Measurements from ENCODE around the gene CSMD2. TPM values are rescaled to one million over a fixed set of nuclear protein-coding genes. Genes with fewer than 3 reads are reported as not detected.

The CSMD2 gene
- total and polyA plus RNA-seq, 2 of the 8 experiments (the other 6 are each of a cell fraction or from before 2014, with no cell fraction given), result 7.0 to 14.7 TPM

DNA sequence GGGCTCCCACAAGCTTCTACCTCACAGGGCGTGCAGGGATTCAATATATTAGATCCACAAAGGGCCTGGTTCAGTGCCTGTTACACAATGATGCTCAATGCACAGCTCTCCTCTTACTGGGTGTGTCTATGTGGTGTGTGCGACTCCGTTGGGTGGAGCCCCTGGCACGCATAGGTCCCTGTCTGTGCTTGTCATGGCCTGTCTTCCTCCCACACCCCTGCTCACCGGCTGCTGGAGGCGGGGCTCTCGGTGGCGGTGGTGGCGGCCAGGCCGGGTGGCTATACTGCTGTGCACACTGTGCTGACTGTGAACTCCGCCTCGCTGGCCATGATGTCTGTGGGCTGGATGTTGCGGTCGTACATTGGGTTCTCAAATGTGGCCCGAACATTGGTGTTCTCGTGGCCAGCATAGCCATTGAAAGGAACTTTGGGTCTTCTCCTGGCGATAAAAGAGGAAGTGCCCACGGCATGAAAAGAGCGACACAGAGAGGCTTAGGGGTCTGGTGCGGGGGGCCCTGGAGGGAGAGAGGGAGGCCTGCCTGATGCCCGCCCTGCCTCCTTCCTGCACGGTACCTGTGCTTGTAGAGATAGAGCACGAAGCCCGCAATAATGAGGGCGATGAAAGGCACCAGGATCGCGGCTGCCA lies 645.7 kb downstream of the CSMD2 start:
- Histone ChIP-seq H4K5ac (ENCODE audit: insufficient read length, low read depth, low read length) (no peak overlapping the region), H3K79me2 (ENCODE audit: control insufficient read depth in 1 of 2, insufficient read depth in 2 of 2, low read length in 2 of 2) (no peaks in the 10 kb centered on the region), H3K9ac (replicated peaks in 1 of 4; ENCODE audit: extremely low read depth in 1 of 4, low read depth in 3 of 4, low read length in 3 of 4) (no peak overlapping the region), H3K9me3 (ENCODE audit: insufficient read depth in 2 of 2, low read depth in 1 of 2, low read length in 1 of 2) (no peaks in the 10 kb centered on the region), H4K20me1 (replicated peaks in 1 of 2; ENCODE audit: control insufficient read depth in 1 of 2, insufficient read depth in 2 of 2, low read length in 2 of 2) (peaks cover 2 to 4% of the 10 kb centered on the region in 2 experiments), H2BK12ac (ENCODE audit: low read depth, low read length) (no peak overlapping the region), H2BK120ac (replicated peaks; ENCODE audit: low read depth, low read length) (no peak overlapping the region), H2BK5ac (ENCODE audit: low read depth, low read length) (no peak overlapping the region), H3K27ac (ENCODE audit: low read depth, low read length) (no peak overlapping the region), H3K36me3 (ENCODE audit: control insufficient read depth in 2 of 4, insufficient read depth in 4 of 4, low read length in 3 of 4) (peaks cover 0 to 3% (median 0%) of the 10 kb centered on the region in 4 experiments; a peak in 2 of 8 replicates), H4K91ac (replicated peaks; ENCODE audit: insufficient read length, low read length) (no peak overlapping the region), H2BK20ac (ENCODE audit: low read length) (no peak overlapping the region), H3K23me2 (ENCODE audit: low read depth, low read length) (no peaks in the 10 kb centered on the region), H3K14ac (ENCODE audit: insufficient read length) (no peak overlapping the region), H3K79me1 (ENCODE audit: low read depth, low read length) (no peaks in the 10 kb centered on the region), H2AFZ (ENCODE audit: low read length) (no peak overlapping the region), H3K56ac (replicated peaks; ENCODE audit: insufficient read length, low read depth, low read length) (no peak overlapping the region), H4K8ac (ENCODE audit: extremely low read depth, insufficient read depth, low read length) (no peak overlapping the region; the same call in 1 of the 2 replicates), H3K4me2 (ENCODE audit: insufficient read depth in 1 of 2, low read depth in 2 of 2, low read length in 2 of 2) (no peak overlapping the region), H2AK5ac (ENCODE audit: low read depth, low read length) (no peak overlapping the region), H3K27me3 (replicated peaks in 1 of 4; ENCODE audit: control insufficient read depth in 3 of 4, extremely low read depth in 1 of 4, insufficient read depth in 3 of 4, low read length in 3 of 4) (no peaks in the 10 kb centered on the region), H3K4me1 (replicated peaks in 1 of 4; ENCODE audit: control insufficient read depth in 3 of 4, insufficient read depth in 4 of 4, low read length in 3 of 4) (peaks cover 0 to 7% (median 2%) of the 10 kb centered on the region in 4 experiments; a peak in 5 of 7 replicates), H3K23ac (ENCODE audit: insufficient read length) (no peak overlapping the region), H3K4ac (replicated peaks; ENCODE audit: insufficient read length, low read depth, low read length) (no peak overlapping the region), H3K4me3 (ENCODE audit: extremely low read depth in 1 of 4, insufficient read depth in 2 of 4, low read depth in 3 of 4, low read length in 4 of 4) (no peak overlapping the region), H2BK15ac (ENCODE audit: low read length) (no peak overlapping the region), H3K18ac (ENCODE audit: extremely low read depth, low read length) (no peak overlapping the region)
- CTCF ChIA-PET (ENCODE audit: partially characterized antibody), result interaction anchor here (0.9 to 1.2 kb wide), 2 partner anchors 19 to 33 kb away, joined by 3 read pairs; no protein-coding TSS in a partner anchor
- FAIRE-seq, result no peak
- POLR2A ChIA-PET (ENCODE audit: partially characterized antibody), result no interaction called here
- WGBS, 2 experiments (ENCODE audit: extremely low coverage in 1 of 2, insufficient coverage in 1 of 2, insufficient read length in 1 of 2, insufficient replicate concordance in 2 of 2, low coverage in 1 of 2, low lambda C conversion rate in 2 of 2, missing lambda C conversion rate in 1 of 2), result 92% methylated on average over 27 of the region's 27 CpGs; no CpG with 5 or more reads in 1 of the 2 experiments
- DNase-seq (ENCODE audit: low read depth in 1 of 2, low spot score in 2 of 2), result no peak
- TF ChIP-seq ASH2L (IDR thresholded peaks at IDR 0.05; ENCODE audit: low read length) (no peak), SIRT6 (IDR thresholded peaks at IDR 0.05; ENCODE audit: low read length) (no peak), POLR2A (IDR thresholded peaks at IDR 0.05; ENCODE audit: control extremely low read depth in 1 of 2, low read depth in 2 of 2, low read length in 2 of 2) (no peak), GTF2F1 (IDR thresholded peaks at IDR 0.05; ENCODE audit: borderline replicate concordance, low read depth, low read length) (no peak), SIX5 (IDR thresholded peaks at IDR 0.05; ENCODE audit: low read depth, low read length) (no peak), SIN3A (conservative IDR thresholded peaks at IDR 0.05 in 1 of 2, IDR thresholded peaks at IDR 0.05 in 1 of 2; ENCODE audit: low read depth in 1 of 2, low read length in 2 of 2) (no peak), NRF1 (IDR thresholded peaks at IDR 0.05; ENCODE audit: low read depth, low read length) (no peak), EZH2 (IDR thresholded peaks at IDR 0.05; ENCODE audit: low read depth, low read length, severe bottlenecking) (no peak), BACH1 (IDR thresholded peaks at IDR 0.05; ENCODE audit: low read length) (no peak), MAFK (IDR thresholded peaks at IDR 0.05; ENCODE audit: low read depth, low read length) (no peak), CBX5 (IDR thresholded peaks at IDR 0.05; ENCODE audit: low read depth, low read length) (no peak)
- TF ChIP-seq, protein P1, sequence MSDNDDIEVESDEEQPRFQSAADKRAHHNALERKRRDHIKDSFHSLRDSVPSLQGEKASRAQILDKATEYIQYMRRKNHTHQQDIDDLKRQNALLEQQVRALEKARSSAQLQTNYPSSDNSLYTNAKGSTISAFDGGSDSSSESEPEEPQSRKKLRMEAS (IDR thresholded peaks at IDR 0.05), result no peak
- TF ChIP-seq, protein P2, sequence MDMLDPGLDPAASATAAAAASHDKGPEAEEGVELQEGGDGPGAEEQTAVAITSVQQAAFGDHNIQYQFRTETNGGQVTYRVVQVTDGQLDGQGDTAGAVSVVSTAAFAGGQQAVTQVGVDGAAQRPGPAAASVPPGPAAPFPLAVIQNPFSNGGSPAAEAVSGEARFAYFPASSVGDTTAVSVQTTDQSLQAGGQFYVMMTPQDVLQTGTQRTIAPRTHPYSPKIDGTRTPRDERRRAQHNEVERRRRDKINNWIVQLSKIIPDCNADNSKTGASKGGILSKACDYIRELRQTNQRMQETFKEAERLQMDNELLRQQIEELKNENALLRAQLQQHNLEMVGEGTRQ (IDR thresholded peaks at IDR 0.05; ENCODE audit: low read length), result no peak
